HepG2 (cell line): Measurements from ENCODE around the gene HES7. TPM values are rescaled to one million over a fixed set of nuclear protein-coding genes. Genes with fewer than 3 reads are reported as not detected.

ENCODE experiments used
- ATAC-seq: fragments of 200-7000 bp; cut with Tn5 transposase; 3 replicates; pipeline ENCODE4 v1.9.1; 2020; ENCODE audit warnings: mild to moderate bottlenecking, moderate library complexity
- BruUV-seq: library from RNA; stranded (reverse); fragments of 400-500 nt; replicated peaks from 2 replicates; lab custom pipeline; 2021; lab: Mats Ljungman, UMichigan
- CTCF ChIA-PET: fragments of 300-600 bp; formaldehyde crosslinking; extraction: SDS; loops from one replicate; lab custom pipeline; 2021; ENCODE audit warnings: low total read pairs, inconsistent platforms, low intra/inter-chr PET ratio; lab: Yijun Ruan, JAX
- POLR2A ChIA-PET: fragments of 350-600 bp; sonication (Branson Sonifier 250); formaldehyde crosslinking; loops from one replicate; lab custom pipeline; 2020; ENCODE audit warnings: antibody characterized with exemption, inconsistent platforms; lab: Yijun Ruan, JAX
- DNase-seq: peaks from one replicate; pipeline ENCODE4 v3.0.0-alpha.2; 2015; ENCODE audit warnings: low spot score
- FAIRE-seq: peaks from 3 replicates; lab custom pipeline; 2011; peaks lifted over from hg19 to GRCh38; lab: Jason Lieb, UNC
- H2AFZ ChIP-seq: one replicate; pipeline ENCODE4 v1.6.1; 2011; ENCODE audit warnings: low read length, inconsistent platforms
- H3K27ac ChIP-seq: fragments of 300-600 bp; 3 replicates; pipeline ENCODE4 v1.8.0; 2011; ENCODE audit warnings: mixed run types, mild to moderate bottlenecking, mixed read lengths, low read length, inconsistent platforms; ENCODE audit not compliant: insufficient read depth; ENCODE audit errors: extremely low read length
- H3K27me3 ChIP-seq, 2 experiments: fragments of 200-600 bp in 1 of 2; 2 replicates in 1 of 2; 3 replicates in 1 of 2; pipeline versions ENCODE4 v1.6.0 to v1.8.0; 2011; ENCODE audit warnings: low read length in 2 of 2, mild to moderate bottlenecking in 2 of 2, moderate library complexity in 2 of 2, inconsistent platforms in 1 of 2; ENCODE audit not compliant: insufficient read depth in 2 of 2, control insufficient read depth in 1 of 2
- H3K36me3 ChIP-seq, 2 experiments: fragments of 200-600 bp in 1 of 2; replicated peaks in 1 of 2; 2 replicates in 1 of 2; 3 replicates in 1 of 2; pipeline versions ENCODE4 v1.5.1 to v1.8.0; 2011; ENCODE audit warnings: low read length in 2 of 2, inconsistent platforms in 1 of 2; ENCODE audit not compliant: insufficient read depth in 2 of 2, control insufficient read depth in 1 of 2
- H3K4me1 ChIP-seq: 2 replicates; pipeline ENCODE4 v1.5.1; 2012; ENCODE audit warnings: low read length, inconsistent platforms; ENCODE audit not compliant: insufficient read depth
- H3K4me2 ChIP-seq: 2 replicates; pipeline ENCODE4 v1.6.0; 2011; ENCODE audit warnings: low read depth, low read length, inconsistent platforms
- H3K4me3 ChIP-seq, 3 experiments: fragments of 200-600 bp in 1 of 3; sonication (generic), shearing (Covaris generic) in 1 of 3; replicated peaks in 1 of 3; 2 replicates each; pipeline ENCODE4 v1.5.1; 2011 to 2016; ENCODE audit warnings: low read length in 3 of 3, inconsistent platforms in 2 of 3, low read depth in 2 of 3, mild to moderate bottlenecking in 2 of 3, control low read depth in 1 of 3, mixed read lengths in 1 of 3; ENCODE audit not compliant: insufficient read depth in 1 of 3
- H3K79me2 ChIP-seq: one replicate; pipeline ENCODE4 v1.6.1; 2011; ENCODE audit warnings: low read length, inconsistent platforms; ENCODE audit not compliant: insufficient read depth
- H3K9ac ChIP-seq: 2 replicates; pipeline ENCODE4 v1.6.0; 2011; ENCODE audit warnings: mild to moderate bottlenecking, low read depth, low read length, inconsistent platforms; ENCODE audit not compliant: insufficient read depth
- H3K9me3 ChIP-seq: 2 replicates; pipeline ENCODE4 v1.5.1; 2012; ENCODE audit warnings: mild to moderate bottlenecking, low read length
- H4K20me1 ChIP-seq: 2 replicates; pipeline ENCODE4 v1.6.0; 2011; ENCODE audit warnings: inconsistent platforms, mild to moderate bottlenecking, low read length, moderate library complexity; ENCODE audit not compliant: insufficient read depth
- CCAR2 ChIP-seq: fragments of 200-400 bp; formaldehyde crosslinking; optimal IDR thresholded peaks from 2 replicates; pipeline ENCODE3; 2018; ENCODE audit warnings: low read depth, mild to moderate bottlenecking, low read length, moderate library complexity
- KLF15 ChIP-seq: sonication (generic); formaldehyde crosslinking; IDR thresholded peaks from 2 replicates; pipeline ENCODE4 v1.8.1; 2023; ENCODE audit warnings: borderline replicate concordance, mild to moderate bottlenecking, inconsistent platforms, missing genetic modification reagents, mixed read lengths
- NCOA5 ChIP-seq: sonication (generic); formaldehyde crosslinking; IDR thresholded peaks from 2 replicates; pipeline ENCODE4 v1.4.0; 2020; ENCODE audit warnings: missing genetic modification reagents
- NCOR1 ChIP-seq: fragments of 200-600 bp; sonication (generic); IDR thresholded peaks from 2 replicates; pipeline ENCODE4 v1.7.0; 2017; ENCODE audit warnings: antibody characterized with exemption, low read length, borderline replicate concordance
- ZBTB7B ChIP-seq: sonication (generic); formaldehyde crosslinking; IDR thresholded peaks from 2 replicates; pipeline ENCODE4 v1.4.0; 2020; ENCODE audit warnings: missing genetic modification reagents
- ZNF34 ChIP-seq: sonication (generic); formaldehyde crosslinking; IDR thresholded peaks from 2 replicates; pipeline ENCODE4 v1.4.0; 2020; ENCODE audit warnings: mild to moderate bottlenecking, missing genetic modification reagents, borderline replicate concordance
- WGBS: methylation state at CpG from one replicate; pipeline ENCODE4 v1.1.6; 2017; ENCODE audit warnings: low lambda C conversion rate; 5-methylcytosine and 5-hydroxymethylcytosine counted together
- in situ Hi-C: cut with HindIII; loops from 2 replicates; pipeline ENCODE4 v1.10.0; 2017; ENCODE audit warnings: low pct_unique_long_range_greater_than_20kb; ENCODE audit not compliant: extremely low pct_ligation_motif_present
- intact Hi-C: fragments of 100-400 bp; cut with micrococcal nuclease; formaldehyde crosslinking; loops from one replicate; pipeline ENCODE4 v1.10.0; 2022; ENCODE audit not compliant: unreplicated experiment
- polyA plus RNA-seq, 8 experiments: library from polyadenylated mRNA; depleted of rRNA in 3 of 8; stranded (reverse) in 7 of 8; unstranded in 1 of 8; fragments of >200 nt; fragmentation: Illumina TruSeq in 4 of 8; extraction: Trizol in 4 of 8; gene quantifications; 2 replicates each; pipeline versions ENCODE4 v1.2.1 to v1.2.3, GENCODE V29; 2011 to 2016; ENCODE audit warnings: low read depth in 4 of 8, missing spikeins in 1 of 8, mixed read lengths in 1 of 8; ENCODE audit not compliant: insufficient read depth in 1 of 8
- total RNA-seq, 5 experiments: library from RNA; depleted of rRNA; stranded (reverse); fragments of >200 nt; fragmentation: Illumina TruSeq; extraction: Trizol; gene quantifications; 2 replicates each; pipeline ENCODE4 v1.2.3, GENCODE V29; 2016; ENCODE audit warnings: low read depth in 1 of 5
- TF ChIP-seq, protein P1 (sequence below): IDR thresholded peaks from 2 replicates; pipeline ENCODE4 v1.6.1; 2016; ENCODE audit warnings: low read depth
- TF ChIP-seq, protein P2 (sequence below): sonication (generic); formaldehyde crosslinking; IDR thresholded peaks from 2 replicates; pipeline ENCODE4 v1.4.0; 2020; ENCODE audit warnings: mild to moderate bottlenecking, missing genetic modification reagents
- TF ChIP-seq, protein P3 (sequence below): sonication (generic); formaldehyde crosslinking; IDR thresholded peaks from 2 replicates; pipeline ENCODE4 v1.8.0; 2022; ENCODE audit warnings: missing genetic modification reagents, mild to moderate bottlenecking, borderline replicate concordance
- TF ChIP-seq, protein P4 (sequence below): sonication (generic); formaldehyde crosslinking; IDR thresholded peaks from 2 replicates; pipeline ENCODE4 v1.5.0; 2020; ENCODE audit warnings: mild to moderate bottlenecking, missing genetic modification reagents, borderline replicate concordance
- TF ChIP-seq, protein P5 (sequence below): sonication (generic); formaldehyde crosslinking; IDR thresholded peaks from 2 replicates; pipeline ENCODE4 v1.4.0; 2020; ENCODE audit warnings: missing genetic modification reagents, borderline replicate concordance
- TF ChIP-seq, protein P6 (sequence below): sonication (generic); formaldehyde crosslinking; IDR thresholded peaks from 2 replicates; pipeline ENCODE4 v1.8.0; 2022; ENCODE audit warnings: mild to moderate bottlenecking, missing genetic modification reagents

Gene HES7
- total and polyA plus RNA-seq, 2 of the 13 experiments (the other 11 are each of a cell fraction or from before 2014, with no cell fraction given): not detected

DNA sequence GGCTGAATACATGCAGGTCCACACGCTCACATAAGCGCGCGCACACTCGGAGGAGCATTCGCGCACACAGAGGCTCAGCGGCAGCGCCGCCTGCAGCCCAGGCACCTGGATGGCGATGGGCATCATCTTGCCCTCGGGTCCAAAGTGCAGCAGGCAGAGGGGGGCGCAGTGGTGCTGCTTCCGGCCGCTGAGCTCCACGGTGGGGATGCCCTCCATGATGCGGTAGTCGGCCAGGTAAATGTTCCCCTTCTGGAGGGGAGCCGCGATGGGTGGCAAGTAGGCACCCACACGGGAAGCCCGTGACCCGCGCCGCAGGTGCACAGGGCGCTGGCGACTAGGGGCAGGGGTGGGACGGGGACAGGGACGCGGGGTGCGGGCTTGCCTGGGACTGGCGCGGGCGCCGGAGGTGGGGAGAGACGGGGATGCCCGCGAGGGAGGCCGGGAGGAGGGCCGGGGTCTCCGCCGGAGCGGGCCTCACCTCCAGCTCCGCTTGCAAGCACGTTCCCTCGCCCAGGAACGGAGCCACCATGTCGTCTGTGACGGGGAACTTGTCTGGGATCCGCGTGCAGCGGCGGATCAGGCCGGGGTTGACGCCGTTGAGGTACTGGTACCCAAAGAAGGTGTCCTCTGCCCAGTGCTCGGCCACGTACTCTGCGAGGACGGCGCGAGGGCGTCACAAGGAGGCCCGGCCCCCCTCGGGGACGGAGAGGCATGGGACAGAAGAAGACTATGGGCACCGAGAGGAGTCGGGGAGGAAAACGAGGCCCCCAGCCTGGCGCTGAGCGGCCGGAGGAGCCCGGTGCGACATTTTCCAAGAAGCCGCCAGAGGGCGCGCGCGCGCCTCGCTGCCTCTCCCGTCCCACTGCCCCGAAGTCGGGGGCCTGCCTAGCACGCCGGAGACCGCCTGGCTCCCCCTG is 44.4 kb downstream of the HES7 start:
- WGBS: 32% methylated on average over 17 of the region's 87 CpGs
- in situ Hi-C loops (no loop called here), intact Hi-C loops (loop anchor here (5.0 kb wide), 1 partner anchor 38 kb away; the partner anchor contains the start of gene ALOXE3)
- DNase-seq (peak; percentile 43), ATAC-seq (peak; percentile 87), FAIRE-seq (no peak)
- ChIA-PET POLR2A (interaction anchor here (0.7 to 1.3 kb wide), 6 partner anchors 10 to 393 kb away, joined by 3 to 7 read pairs (median 3); partner anchors contain the start of genes NAA38 and TP53), CTCF (interaction anchor here (1.1 to 2.0 kb wide), 2 partner anchors 14 to 19 kb away, joined by 3 to 9 read pairs; no protein-coding TSS in a partner anchor)
- Histone ChIP-seq H3K79me2 (no peaks in the 10 kb centered on the region), H3K9me3 (no peaks in the 10 kb centered on the region), H3K4me3 (peak overlapping the region; percentile 55 to 77 (median 63)), H3K4me2 (peak overlapping the region; percentile 94), H3K36me3 (no peaks in the 10 kb centered on the region), H2AFZ (peak overlapping the region; percentile 44), H3K4me1 (peaks cover 24% of the 10 kb centered on the region), H3K27me3 (peaks cover 9 to 49% of the 10 kb centered on the region in 2 experiments), H3K27ac (no peak overlapping the region), H4K20me1 (no peaks in the 10 kb centered on the region), H3K9ac (peak overlapping the region; percentile 40; the same call in 1 of the 2 replicates)
- BruUV-seq: no TSS peak
- TF ChIP-seq, protein P1, sequence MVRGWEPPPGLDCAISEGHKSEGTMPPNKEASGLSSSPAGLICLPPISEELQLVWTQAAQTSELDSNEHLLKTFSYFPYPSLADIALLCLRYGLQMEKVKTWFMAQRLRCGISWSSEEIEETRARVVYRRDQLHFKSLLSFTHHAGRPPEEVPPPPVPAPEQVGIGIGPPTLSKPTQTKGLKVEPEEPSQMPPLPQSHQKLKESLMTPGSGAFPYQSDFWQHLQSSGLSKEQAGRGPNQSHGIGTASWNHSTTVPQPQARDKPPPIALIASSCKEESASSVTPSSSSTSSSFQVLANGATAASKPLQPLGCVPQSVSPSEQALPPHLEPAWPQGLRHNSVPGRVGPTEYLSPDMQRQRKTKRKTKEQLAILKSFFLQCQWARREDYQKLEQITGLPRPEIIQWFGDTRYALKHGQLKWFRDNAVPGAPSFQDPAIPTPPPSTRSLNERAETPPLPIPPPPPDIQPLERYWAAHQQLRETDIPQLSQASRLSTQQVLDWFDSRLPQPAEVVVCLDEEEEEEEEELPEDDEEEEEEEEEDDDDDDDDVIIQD: no peak
- TF ChIP-seq, protein P2, sequence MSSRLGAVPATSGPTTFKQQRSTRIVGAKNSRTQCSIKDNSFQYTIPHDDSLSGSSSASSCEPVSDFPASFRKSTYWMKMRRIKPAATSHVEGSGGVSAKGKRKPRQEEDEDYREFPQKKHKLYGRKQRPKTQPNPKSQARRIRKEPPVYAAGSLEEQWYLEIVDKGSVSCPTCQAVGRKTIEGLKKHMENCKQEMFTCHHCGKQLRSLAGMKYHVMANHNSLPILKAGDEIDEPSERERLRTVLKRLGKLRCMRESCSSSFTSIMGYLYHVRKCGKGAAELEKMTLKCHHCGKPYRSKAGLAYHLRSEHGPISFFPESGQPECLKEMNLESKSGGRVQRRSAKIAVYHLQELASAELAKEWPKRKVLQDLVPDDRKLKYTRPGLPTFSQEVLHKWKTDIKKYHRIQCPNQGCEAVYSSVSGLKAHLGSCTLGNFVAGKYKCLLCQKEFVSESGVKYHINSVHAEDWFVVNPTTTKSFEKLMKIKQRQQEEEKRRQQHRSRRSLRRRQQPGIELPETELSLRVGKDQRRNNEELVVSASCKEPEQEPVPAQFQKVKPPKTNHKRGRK (CRISPR knock-in tag): no peak
- TF ChIP-seq, protein P3, sequence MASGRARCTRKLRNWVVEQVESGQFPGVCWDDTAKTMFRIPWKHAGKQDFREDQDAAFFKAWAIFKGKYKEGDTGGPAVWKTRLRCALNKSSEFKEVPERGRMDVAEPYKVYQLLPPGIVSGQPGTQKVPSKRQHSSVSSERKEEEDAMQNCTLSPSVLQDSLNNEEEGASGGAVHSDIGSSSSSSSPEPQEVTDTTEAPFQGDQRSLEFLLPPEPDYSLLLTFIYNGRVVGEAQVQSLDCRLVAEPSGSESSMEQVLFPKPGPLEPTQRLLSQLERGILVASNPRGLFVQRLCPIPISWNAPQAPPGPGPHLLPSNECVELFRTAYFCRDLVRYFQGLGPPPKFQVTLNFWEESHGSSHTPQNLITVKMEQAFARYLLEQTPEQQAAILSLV: no peak
- TF ChIP-seq ZNF34: no peak
- TF ChIP-seq, protein P4, sequence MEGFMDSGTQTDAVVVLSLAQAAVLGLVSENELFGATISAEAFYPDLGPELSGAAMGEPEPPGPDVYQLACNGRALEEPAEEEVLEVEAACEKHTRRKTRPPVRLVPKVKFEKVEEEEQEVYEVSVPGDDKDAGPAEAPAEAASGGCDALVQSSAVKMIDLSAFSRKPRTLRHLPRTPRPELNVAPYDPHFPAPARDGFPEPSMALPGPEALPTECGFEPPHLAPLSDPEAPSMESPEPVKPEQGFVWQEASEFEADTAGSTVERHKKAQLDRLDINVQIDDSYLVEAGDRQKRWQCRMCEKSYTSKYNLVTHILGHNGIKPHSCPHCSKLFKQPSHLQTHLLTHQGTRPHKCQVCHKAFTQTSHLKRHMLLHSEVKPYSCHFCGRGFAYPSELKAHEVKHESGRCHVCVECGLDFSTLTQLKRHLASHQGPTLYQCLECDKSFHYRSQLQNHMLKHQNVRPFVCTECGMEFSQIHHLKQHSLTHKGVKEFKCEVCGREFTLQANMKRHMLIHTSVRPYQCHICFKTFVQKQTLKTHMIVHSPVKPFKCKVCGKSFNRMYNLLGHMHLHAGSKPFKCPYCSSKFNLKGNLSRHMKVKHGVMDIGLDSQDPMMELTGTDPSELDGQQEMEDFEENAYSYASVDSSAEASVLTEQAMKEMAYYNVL (CRISPR knock-in tag): no peak
- TF ChIP-seq, protein P5, sequence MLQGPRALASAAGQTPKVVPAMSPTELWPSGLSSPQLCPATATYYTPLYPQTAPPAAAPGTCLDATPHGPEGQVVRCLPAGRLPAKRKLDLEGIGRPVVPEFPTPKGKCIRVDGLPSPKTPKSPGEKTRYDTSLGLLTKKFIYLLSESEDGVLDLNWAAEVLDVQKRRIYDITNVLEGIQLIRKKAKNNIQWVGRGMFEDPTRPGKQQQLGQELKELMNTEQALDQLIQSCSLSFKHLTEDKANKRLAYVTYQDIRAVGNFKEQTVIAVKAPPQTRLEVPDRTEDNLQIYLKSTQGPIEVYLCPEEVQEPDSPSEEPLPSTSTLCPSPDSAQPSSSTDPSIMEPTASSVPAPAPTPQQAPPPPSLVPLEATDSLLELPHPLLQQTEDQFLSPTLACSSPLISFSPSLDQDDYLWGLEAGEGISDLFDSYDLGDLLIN: no peak
- no peak for TF ChIP-seq NCOA5 (CRISPR knock-in tag)
- peak; percentile 65; the same call in 1 of the 2 replicates for TF ChIP-seq NCOR1
- no peak for TF ChIP-seq CCAR2
- TF ChIP-seq, protein P6, sequence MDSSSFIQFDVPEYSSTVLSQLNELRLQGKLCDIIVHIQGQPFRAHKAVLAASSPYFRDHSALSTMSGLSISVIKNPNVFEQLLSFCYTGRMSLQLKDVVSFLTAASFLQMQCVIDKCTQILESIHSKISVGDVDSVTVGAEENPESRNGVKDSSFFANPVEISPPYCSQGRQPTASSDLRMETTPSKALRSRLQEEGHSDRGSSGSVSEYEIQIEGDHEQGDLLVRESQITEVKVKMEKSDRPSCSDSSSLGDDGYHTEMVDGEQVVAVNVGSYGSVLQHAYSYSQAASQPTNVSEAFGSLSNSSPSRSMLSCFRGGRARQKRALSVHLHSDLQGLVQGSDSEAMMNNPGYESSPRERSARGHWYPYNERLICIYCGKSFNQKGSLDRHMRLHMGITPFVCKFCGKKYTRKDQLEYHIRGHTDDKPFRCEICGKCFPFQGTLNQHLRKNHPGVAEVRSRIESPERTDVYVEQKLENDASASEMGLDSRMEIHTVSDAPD (CRISPR knock-in tag): no peak
- no peak for TF ChIP-seq KLF15
- TF ChIP-seq ZBTB7B (CRISPR knock-in tag): 0 out of 2 replicates have a peak, but pooled peaks have one; percentile 13
